ENCODE results near the gene TNRC18.

TNRC18 gene

GRCh38 chr7:5345171-5345570, 78.5 kb downstream of the TNRC18 start (continued):
- TF ChIP-seq INSM2 (tag by site-specific recombination; IDR thresholded peaks at IDR 0.05) (no peak), ZNF626 (tag by site-specific recombination; IDR thresholded peaks at IDR 0.05) (no peak)

- ChIA-PET CTCF (interaction anchor here (0.7 kb wide), 1 partner anchor 136 kb away, joined by 7 read pairs; no protein-coding TSS in a partner anchor), POLR2A (no interaction called here)
- H3K36me3 ChIP-seq (ENCODE audit: control insufficient read depth in 2 of 2, insufficient read depth in 1 of 2, low read length in 2 of 2), result peaks cover 32 to 42% of the 10 kb centered on the region in 2 experiments; a peak in 2 of 3 replicates
- H3K9me3 ChIP-seq (ENCODE audit: control insufficient read depth, insufficient read depth, low read depth, low read length), result no peaks in the 10 kb centered on the region
- no peaks in the 10 kb centered on the region for H3K4me1 ChIP-seq (ENCODE audit: control insufficient read depth, insufficient read depth, low read length)
- H3K4me3 ChIP-seq (ENCODE audit: low read depth, low read length), result no peak overlapping the region
- H3K27ac ChIP-seq (ENCODE audit: extremely low read depth, low read depth, low read length), result no peak overlapping the region
- TF ChIP-seq ZNF549 (tag by site-specific recombination; IDR thresholded peaks at IDR 0.05), result no peak
Measured at GRCh38 chr7:5344342-5344741, 79.3 kb downstream of the TNRC18 start.

GRCh38 chr7:5343884-5344283, 79.8 kb downstream of the TNRC18 start:
- POLR2A ChIA-PET, result no interaction called here
- Histone ChIP-seq H3K4me3 (ENCODE audit: low read depth, low read length) (no peak overlapping the region), H3K27ac (ENCODE audit: extremely low read depth, low read depth, low read length) (no peak overlapping the region), H3K9me3 (ENCODE audit: control insufficient read depth, insufficient read depth, low read depth, low read length) (no peaks in the 10 kb centered on the region), H3K36me3 (ENCODE audit: control insufficient read depth in 2 of 2, insufficient read depth in 1 of 2, low read length in 2 of 2) (peaks cover 35 to 42% of the 10 kb centered on the region in 2 experiments; a peak in 2 of 3 replicates), H3K4me1 (ENCODE audit: control insufficient read depth, insufficient read depth, low read length) (no peaks in the 10 kb centered on the region)
- TF ChIP-seq ZNF211 (tag by site-specific recombination; IDR thresholded peaks at IDR 0.05; ENCODE audit: low read depth) (no peak), ZNF449 (tag by site-specific recombination; IDR thresholded peaks at IDR 0.05) (no peak), ZBTB10 (tag by site-specific recombination; IDR thresholded peaks at IDR 0.05) (no peak), ZNF354C (tag by site-specific recombination; IDR thresholded peaks at IDR 0.05; ENCODE audit: borderline replicate concordance, low read depth) (no peak), ZNF280D (tag by site-specific recombination; IDR thresholded peaks at IDR 0.05) (0 out of 2 replicates have a peak, but pooled peaks have one; percentile 55), SETDB1 (IDR thresholded peaks at IDR 0.05; ENCODE audit: insufficient read length, low read length) (peak; percentile 75)
- CTCF ChIA-PET, result interaction anchor here (0.7 kb wide), 1 partner anchor 135 kb away, joined by 7 read pairs; no protein-coding TSS in a partner anchor

- POLR2A ChIA-PET, result no interaction called here
- peaks cover 41 to 42% of the 10 kb centered on the region in 2 experiments; a peak in 2 of 3 replicates for H3K36me3 ChIP-seq (ENCODE audit: control insufficient read depth in 2 of 2, insufficient read depth in 1 of 2, low read length in 2 of 2)
- H3K9me3 ChIP-seq (ENCODE audit: control insufficient read depth, insufficient read depth, low read depth, low read length), result no peaks in the 10 kb centered on the region
- no peak overlapping the region for H3K27ac ChIP-seq (ENCODE audit: extremely low read depth, low read depth, low read length)
- no peak overlapping the region for H3K4me3 ChIP-seq (ENCODE audit: low read depth, low read length)
- CTCF ChIA-PET, result no interaction called here
- no peaks in the 10 kb centered on the region for H3K4me1 ChIP-seq (ENCODE audit: control insufficient read depth, insufficient read depth, low read length)
- TF ChIP-seq ZNF16 (tag by site-specific recombination; IDR thresholded peaks at IDR 0.05; ENCODE audit: low read depth) (no peak), MYNN (tag by site-specific recombination; IDR thresholded peaks at IDR 0.05; ENCODE audit: borderline replicate concordance) (no peak), PRDM4 (tag by site-specific recombination; IDR thresholded peaks at IDR 0.05) (no peak), GLIS1 (tag by site-specific recombination; IDR thresholded peaks at IDR 0.05) (no peak), ZNF837 (tag by site-specific recombination; IDR thresholded peaks at IDR 0.05) (no peak), HOXD13 (CRISPR knock-in tag; IDR thresholded peaks at IDR 0.05; ENCODE audit: borderline replicate concordance) (no peak), ZNF112 (tag by site-specific recombination; IDR thresholded peaks at IDR 0.05) (no peak), ZNF324 (tag by site-specific recombination; IDR thresholded peaks at IDR 0.05) (no peak), ZNF580 (tag by site-specific recombination; IDR thresholded peaks at IDR 0.05) (no peak)
Measured at GRCh38 chr7:5342631-5343030, 81.0 kb downstream of the TNRC18 start.

Data from HEK293 (cell line).